CD8-positive, alpha-beta memory T cell (primary cell): ENCODE measurements around the gene BYSL. TPM values are rescaled to one million over a fixed set of nuclear protein-coding genes. Genes with fewer than 3 reads are reported as not detected.

Experiments used
- CTCF ChIA-PET: fragments of 350-600 bp; sonication (Branson Sonifier 250); formaldehyde crosslinking; loops from one replicate; lab custom pipeline; 2021; ENCODE audit warnings: antibody characterized with exemption; lab: Charles Lee
- POLR2A ChIA-PET: fragments of 350-600 bp; sonication (Branson Sonifier 250); formaldehyde crosslinking; loops from one replicate; lab custom pipeline; 2021; ENCODE audit warnings: antibody characterized with exemption; lab: Charles Lee
- DNase-seq, 5 donors: peaks; one replicate each; pipeline versions ENCODE4 v3.0.0 to v3.0.0-alpha.2; 2020 to 2022; ENCODE audit warnings: mixed read lengths in 1 of 5
- H3K27ac ChIP-seq: one replicate; pipeline ENCODE4 v1.7.0; 2013; ENCODE audit warnings: low read depth, mild to moderate bottlenecking, low read length, moderate library complexity
- H3K27me3 ChIP-seq: 2 replicates; pipeline ENCODE4 v1.7.0; 2013; ENCODE audit warnings: low read length, mild to moderate bottlenecking; ENCODE audit not compliant: insufficient read depth, poor library complexity, severe bottlenecking
- H3K36me3 ChIP-seq: 2 replicates; pipeline ENCODE4 v1.7.0; 2013; ENCODE audit warnings: mild to moderate bottlenecking, low read length, moderate library complexity; ENCODE audit not compliant: insufficient read depth
- H3K4me1 ChIP-seq: 2 replicates; pipeline ENCODE4 v1.7.0; 2013; ENCODE audit warnings: mild to moderate bottlenecking, low read length, moderate library complexity; ENCODE audit not compliant: insufficient read depth
- H3K4me3 ChIP-seq: 2 replicates; pipeline ENCODE4 v1.7.0; 2013; ENCODE audit warnings: mild to moderate bottlenecking, low read length
- H3K9me3 ChIP-seq: 2 replicates; pipeline ENCODE4 v1.7.0; 2013; ENCODE audit warnings: mild to moderate bottlenecking, low read length
- H3K27ac Mint-ChIP-seq, 8 donors: one replicate each; pipeline ENCODE4 v1.8.0; 2020 to 2021; ENCODE audit warnings: mixed read lengths in 8 of 8, mild to moderate bottlenecking in 6 of 8, inconsistent platforms in 3 of 8, moderate library complexity in 3 of 8
- H3K27me3 Mint-ChIP-seq, 2 donors: one replicate each; pipeline ENCODE4 v1.8.0; 2020 to 2021; ENCODE audit warnings: mixed read lengths in 2 of 2, mild to moderate bottlenecking in 1 of 2, moderate library complexity in 1 of 2
- H3K36me3 Mint-ChIP-seq, 3 donors: one replicate each; pipeline ENCODE4 v1.8.0; 2020 to 2021; ENCODE audit warnings: mixed read lengths in 3 of 3, inconsistent platforms in 1 of 3, mild to moderate bottlenecking in 1 of 3
- H3K4me1 Mint-ChIP-seq, 3 donors: one replicate each; pipeline ENCODE4 v1.8.0; 2020 to 2021; ENCODE audit warnings: mixed read lengths in 3 of 3, inconsistent platforms in 1 of 3, mild to moderate bottlenecking in 1 of 3
- H3K4me3 Mint-ChIP-seq, 7 donors: one replicate each; pipeline ENCODE4 v1.8.0; 2020 to 2021; ENCODE audit warnings: mixed read lengths in 7 of 7, mild to moderate bottlenecking in 6 of 7, moderate library complexity in 4 of 7, inconsistent platforms in 2 of 7
- H3K9me3 Mint-ChIP-seq, 5 donors: one replicate each; pipeline ENCODE4 v1.8.0; 2020 to 2022; ENCODE audit warnings: mixed read lengths in 5 of 5, mild to moderate bottlenecking in 3 of 5, moderate library complexity in 2 of 5, inconsistent platforms in 1 of 5
- polyA plus RNA-seq: library from polyadenylated mRNA; unstranded; fragments of 300-500 nt; fragmentation: Illumina TruSeq; gene quantifications from one replicate; pipeline ENCODE4 v1.2.3, GENCODE V29; 2021
- total RNA-seq, 2 experiments: library from RNA; stranded (reverse); gene quantifications; one replicate each; pipeline ENCODE4 v1.2.3, GENCODE V29; 2021

Gene BYSL
- total and polyA plus RNA-seq, 3 experiments from 2014 or later: 5.9 to 84.4 (median 80.5) TPM

DNA sequence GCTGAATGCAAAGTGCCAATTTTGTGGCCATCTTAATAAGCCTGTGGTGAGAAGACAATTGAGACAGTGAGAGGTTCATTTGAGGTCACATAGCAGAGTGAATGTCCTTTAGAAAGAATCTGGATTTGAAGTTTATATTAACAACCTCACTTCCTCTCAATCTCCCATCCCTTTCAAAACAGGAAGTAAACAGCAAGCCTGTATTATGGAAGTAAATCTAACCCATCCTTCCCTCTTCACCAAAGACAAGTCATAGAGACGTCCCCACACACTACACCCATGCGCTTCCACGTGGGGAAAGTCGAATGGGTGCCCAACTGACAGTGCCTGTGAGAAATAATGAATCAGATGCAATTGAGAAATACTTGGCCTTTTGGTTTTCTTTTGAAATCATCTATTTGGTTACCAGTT, 49.1 kb downstream of the BYSL start:
- Histone ChIP-seq H3K36me3 (peaks cover 11% of the 10 kb centered on the region), H3K4me3 (no peak overlapping the region), H3K9me3 (no peaks in the 10 kb centered on the region), H3K27me3 (no peaks in the 10 kb centered on the region), H3K27ac (no peak overlapping the region), H3K4me1 (peaks cover 80% of the 10 kb centered on the region)
- peaks cover 0 to 53% (median 8%) of the 10 kb centered on the region in 3 donors for H3K36me3 Mint-ChIP-seq
- H3K9me3 Mint-ChIP-seq: no peaks in the 10 kb centered on the region
- peak overlapping the region in 5 of 7 donors; percentile 23 to 61 (median 49) for H3K4me3 Mint-ChIP-seq
- ChIA-PET POLR2A (no interaction called here), CTCF (no interaction called here)
- peak overlapping the region; percentile 13 to 92 (median 80) for H3K27ac Mint-ChIP-seq
- peaks cover 67 to 90% (median 79%) of the 10 kb centered on the region in 3 donors for H3K4me1 Mint-ChIP-seq
- peaks cover 0 to 2% of the 10 kb centered on the region in 2 donors for H3K27me3 Mint-ChIP-seq
- DNase-seq: peak in 1 of 5 donors; percentile 17

DNA sequence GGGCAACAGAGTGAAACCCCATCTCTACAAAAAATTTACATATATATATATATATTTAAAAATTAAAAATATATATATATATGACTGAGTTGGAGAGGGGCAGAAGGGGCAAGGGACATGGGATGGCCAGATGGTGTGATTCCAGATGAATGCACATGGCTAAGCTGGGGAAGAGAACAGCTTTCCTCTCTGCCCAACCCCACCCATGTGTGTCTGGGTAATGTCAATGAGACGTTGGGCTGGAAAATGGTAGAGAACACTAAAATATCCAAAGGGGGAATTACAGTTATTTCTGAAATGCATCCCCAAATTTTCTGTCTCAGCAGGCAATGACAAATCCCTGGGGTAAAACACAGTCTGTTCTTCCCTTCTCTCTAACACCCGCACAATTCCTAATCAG, 51.5 kb downstream of the BYSL start:
- H3K27me3 ChIP-seq: no peaks in the 10 kb centered on the region
- no peak for DNase-seq
- H3K4me3 ChIP-seq: no peak overlapping the region
- ChIA-PET POLR2A (interaction anchor here (1.1 kb wide), 1 partner anchor 78 kb away, joined by 3 read pairs; the partner anchor contains the start of gene USP49), CTCF (no interaction called here)
- peak overlapping the region in 3 of 8 donors; percentile 26 to 78 (median 52) for H3K27ac Mint-ChIP-seq
- no peaks in the 10 kb centered on the region for H3K9me3 ChIP-seq
- H3K4me3 Mint-ChIP-seq: no peak overlapping the region
- H3K27ac ChIP-seq: no peak overlapping the region
- peaks cover 0 to 2% of the 10 kb centered on the region in 2 donors for H3K27me3 Mint-ChIP-seq
- H3K4me1 Mint-ChIP-seq: peaks cover 65 to 88% (median 75%) of the 10 kb centered on the region in 3 donors
- H3K4me1 ChIP-seq: peaks cover 77% of the 10 kb centered on the region
- H3K36me3 Mint-ChIP-seq: peaks cover 0 to 49% (median 8%) of the 10 kb centered on the region in 3 donors
- H3K9me3 Mint-ChIP-seq: no peaks in the 10 kb centered on the region
- peaks cover 11% of the 10 kb centered on the region for H3K36me3 ChIP-seq

DNA sequence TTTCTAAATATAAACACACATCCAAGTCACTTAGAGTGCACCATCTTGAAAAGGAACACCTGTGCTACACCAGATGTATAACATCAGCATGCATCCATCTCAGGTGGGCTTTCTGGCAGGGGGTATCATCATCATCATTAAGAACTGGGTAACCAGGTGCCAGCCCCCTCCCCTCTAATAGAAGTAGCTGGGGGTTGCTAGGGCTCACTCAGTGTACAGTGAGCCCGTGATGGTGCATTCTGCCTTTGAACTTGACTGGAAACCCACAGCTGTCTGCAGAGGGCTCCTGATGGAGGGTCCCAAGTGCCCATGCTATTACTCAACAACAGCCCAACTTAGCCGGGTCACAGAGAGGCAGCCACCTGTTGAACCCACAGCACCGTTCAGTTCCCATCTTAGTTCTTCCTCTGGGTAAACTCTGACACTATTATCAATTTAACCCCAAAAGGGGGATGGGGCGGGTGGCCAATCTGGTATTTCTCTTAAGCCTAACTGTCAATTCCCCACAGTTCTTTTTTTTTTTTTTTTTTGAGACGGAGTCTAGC, 53.1 kb downstream of the BYSL start:
- Mint-ChIP-seq H3K9me3 (no peaks in the 10 kb centered on the region), H3K27ac (peak overlapping the region in 4 of 8 donors; percentile 39 to 80 (median 65)), H3K4me3 (peak overlapping the region in 3 of 7 donors; percentile 12 to 48 (median 24)), H3K36me3 (peaks cover 0 to 48% (median 8%) of the 10 kb centered on the region in 3 donors), H3K27me3 (no peaks in the 10 kb centered on the region), H3K4me1 (peaks cover 62 to 81% (median 75%) of the 10 kb centered on the region in 3 donors)
- H3K27ac ChIP-seq: no peak overlapping the region
- no peak for DNase-seq
- ChIA-PET CTCF (interaction anchor here (1.8 kb wide), 1 partner anchor 37 kb away, joined by 4 read pairs; no protein-coding TSS in a partner anchor), POLR2A (no interaction called here)
- no peaks in the 10 kb centered on the region for H3K9me3 ChIP-seq
- no peaks in the 10 kb centered on the region for H3K27me3 ChIP-seq
- peaks cover 5% of the 10 kb centered on the region for H3K36me3 ChIP-seq
- no peak overlapping the region for H3K4me3 ChIP-seq
- peaks cover 75% of the 10 kb centered on the region for H3K4me1 ChIP-seq

DNA sequence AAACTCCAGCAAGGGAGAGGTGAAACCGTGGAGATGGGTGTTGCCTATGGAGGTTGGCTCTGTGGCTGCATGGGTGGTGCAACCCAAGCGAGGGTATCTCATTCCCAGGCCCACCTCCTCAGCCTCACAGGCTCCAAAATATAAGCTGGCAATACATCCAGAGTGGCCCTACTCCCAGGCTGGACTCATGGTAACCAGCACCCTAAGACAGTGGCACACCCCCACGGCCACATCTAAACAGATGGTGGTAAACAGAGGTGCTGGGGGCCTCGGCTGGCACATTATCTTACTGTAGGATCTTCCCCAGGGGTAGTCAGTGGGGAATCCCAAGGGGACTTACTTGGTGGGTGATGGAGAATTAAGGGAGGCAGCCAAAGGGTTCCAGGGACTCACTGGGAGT, 54.0 kb downstream of the BYSL start:
- ChIA-PET CTCF (interaction anchor here (1.4 kb wide), 1 partner anchor 69 kb away, joined by 3 read pairs; no protein-coding TSS in a partner anchor), POLR2A (no interaction called here)
- H3K4me1 Mint-ChIP-seq: peaks cover 65 to 81% (median 76%) of the 10 kb centered on the region in 3 donors
- peaks cover 0 to 44% (median 9%) of the 10 kb centered on the region in 3 donors for H3K36me3 Mint-ChIP-seq
- H3K27ac Mint-ChIP-seq: peak overlapping the region in 3 of 8 donors; percentile 45 to 81 (median 67)
- H3K27me3 ChIP-seq: no peaks in the 10 kb centered on the region
- no peak for DNase-seq
- H3K9me3 ChIP-seq: no peaks in the 10 kb centered on the region
- no peak overlapping the region for H3K4me3 ChIP-seq
- no peaks in the 10 kb centered on the region for H3K27me3 Mint-ChIP-seq
- H3K4me3 Mint-ChIP-seq: peak overlapping the region in 4 of 7 donors; percentile 19 to 54 (median 28)
- no peak overlapping the region for H3K27ac ChIP-seq
- peaks cover 77% of the 10 kb centered on the region for H3K4me1 ChIP-seq
- H3K9me3 Mint-ChIP-seq: no peaks in the 10 kb centered on the region
- H3K36me3 ChIP-seq: peaks cover 5% of the 10 kb centered on the region

DNA sequence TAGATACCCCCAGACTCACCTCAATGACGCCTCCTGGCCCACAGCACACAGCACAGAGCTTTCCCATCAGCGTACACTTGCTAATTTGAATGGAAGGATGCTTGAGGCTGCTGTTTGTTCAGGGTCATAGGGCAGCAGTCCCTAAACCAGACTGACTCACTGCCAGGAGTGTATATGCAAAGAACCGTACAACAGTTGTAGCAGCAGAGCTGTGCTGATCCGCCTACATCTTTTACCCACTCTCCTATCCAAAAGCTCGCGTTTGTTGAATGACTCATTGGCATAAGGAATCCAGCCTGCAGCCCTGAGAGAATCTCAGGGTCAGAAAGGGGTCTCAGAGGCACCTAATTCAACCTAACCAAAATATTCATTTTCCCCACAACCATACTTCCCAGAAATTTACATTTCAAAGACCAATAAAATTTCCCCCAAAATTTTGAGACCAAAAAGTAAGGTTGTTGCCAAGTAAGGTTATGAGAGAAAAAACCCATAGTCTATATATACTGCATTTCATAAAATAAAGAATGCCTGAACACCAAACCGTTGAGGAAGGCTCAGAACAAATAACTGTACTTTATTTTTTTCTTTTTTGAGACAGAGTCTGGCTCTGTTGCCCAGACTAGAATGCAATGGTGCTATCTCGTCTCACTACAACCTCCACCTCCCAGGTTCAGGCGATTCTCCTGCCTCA, 55.6 kb downstream of the BYSL start:
- Mint-ChIP-seq H3K36me3 (peaks cover 0 to 43% (median 9%) of the 10 kb centered on the region in 3 donors), H3K4me3 (peak overlapping the region in 5 of 7 donors; percentile 19 to 71 (median 55)), H3K27ac (peak overlapping the region in 7 of 8 donors; percentile 2 to 91 (median 54)), H3K27me3 (no peaks in the 10 kb centered on the region), H3K4me1 (peaks cover 61 to 83% (median 75%) of the 10 kb centered on the region in 3 donors), H3K9me3 (no peaks in the 10 kb centered on the region)
- Histone ChIP-seq H3K4me1 (peaks cover 69% of the 10 kb centered on the region), H3K27me3 (no peaks in the 10 kb centered on the region), H3K27ac (no peak overlapping the region), H3K36me3 (peaks cover 5% of the 10 kb centered on the region), H3K4me3 (no peak overlapping the region), H3K9me3 (no peaks in the 10 kb centered on the region)
- POLR2A ChIA-PET: interaction anchor here (1.7 kb wide), 1 partner anchor 45 kb away, joined by 3 read pairs; no protein-coding TSS in a partner anchor
- CTCF ChIA-PET: no interaction called here
- no peak for DNase-seq

Other genes starting within 250 kb of the BYSL start
- 10 to 100 TPM; 12.0 to 12.5 TPM for gene TFEB, start 185.9 kb upstream of the BYSL start, total RNA-seq
- gene TFEB, start 185.9 kb upstream of the BYSL start, polyA plus RNA-seq: 18.8 TPM
- not detected for gene PGC, start 174.1 kb upstream of the BYSL start, total RNA-seq
- gene PGC, start 174.1 kb upstream of the BYSL start, polyA plus RNA-seq: not detected
- gene FRS3, start 141.6 kb upstream of the BYSL start, total RNA-seq: 1 to 10 TPM; 3.7 to 4.0 TPM
- 4.0 TPM for gene FRS3, start 141.6 kb upstream of the BYSL start, polyA plus RNA-seq
- not detected for gene PRICKLE4, start 140.7 kb upstream of the BYSL start, total RNA-seq
- not detected for gene PRICKLE4, start 140.7 kb upstream of the BYSL start, polyA plus RNA-seq
- gene TOMM6, start 133.8 kb upstream of the BYSL start, total RNA-seq: 100 to 1,000 TPM; 399 to 414 TPM
- gene TOMM6, start 133.8 kb upstream of the BYSL start, polyA plus RNA-seq: 376 TPM
- 1 to 10 TPM; 5.0 to 5.2 TPM for gene USP49, start 26.1 kb upstream of the BYSL start, total RNA-seq
- 0.59 TPM for gene USP49, start 26.1 kb upstream of the BYSL start, polyA plus RNA-seq
- 10 to 100 TPM; 18.1 to 21.1 TPM for gene MED20, start 360 bp upstream of the BYSL start, total RNA-seq
- gene MED20, start 360 bp upstream of the BYSL start, polyA plus RNA-seq: 5.3 TPM
- 100 to 1,000 TPM; 283 to 287 TPM for gene CCND3, start 20.3 kb downstream of the BYSL start, total RNA-seq
- gene CCND3, start 20.3 kb downstream of the BYSL start, polyA plus RNA-seq: 648 TPM
- gene TAF8, start 129.0 kb downstream of the BYSL start, total RNA-seq: 10 to 100 TPM; 41.7 to 42.6 TPM
- 20.5 TPM for gene TAF8, start 129.0 kb downstream of the BYSL start, polyA plus RNA-seq
- under 1 TPM; 0.15 to 0.16 TPM for gene C6orf132, start 221.1 kb downstream of the BYSL start, total RNA-seq
- gene C6orf132, start 221.1 kb downstream of the BYSL start, polyA plus RNA-seq: not detected